GM12878 (cell line): ENCODE data around the gene CD248.

Source experiments
- CBFB ChIP-seq: IDR thresholded peaks from 2 replicates; pipeline ENCODE4 v1.6.1; 2016; ENCODE audit warnings: antibody characterized with exemption, low read depth
- KDM1A ChIP-seq: fragments of 200-600 bp; sonication (generic); IDR thresholded peaks from 2 replicates; pipeline ENCODE4 v1.6.1; 2016; ENCODE audit warnings: borderline replicate concordance
- LARP7 ChIP-seq: fragments of 450-650 bp; IDR thresholded peaks from 2 replicates; pipeline ENCODE4 v1.6.1; 2017; ENCODE audit warnings: mild to moderate bottlenecking
- POLR2A ChIP-seq: IDR thresholded peaks from 2 replicates; pipeline ENCODE4 v1.6.1; 2011; ENCODE audit warnings: low read depth, mild to moderate bottlenecking, low read length
- POLR2AphosphoS5 ChIP-seq: IDR thresholded peaks from 2 replicates; pipeline ENCODE4 v1.6.1; 2011; ENCODE audit warnings: mild to moderate bottlenecking, low read length, inconsistent platforms
- POU2F2 ChIP-seq: IDR thresholded peaks from 3 replicates; pipeline ENCODE4 v1.6.1; 2011; ENCODE audit warnings: low read depth, mild to moderate bottlenecking, low read length, borderline replicate concordance
- RELB ChIP-seq: fragments of 450-650 bp; IDR thresholded peaks from 2 replicates; pipeline ENCODE4 v1.6.1; 2017; ENCODE audit warnings: low read depth, mild to moderate bottlenecking, moderate library complexity
- SMAD1 ChIP-seq: fragments of 450-650 bp; IDR thresholded peaks from 2 replicates; pipeline ENCODE4 v1.6.1; 2018; ENCODE audit warnings: mild to moderate bottlenecking, low read depth; ENCODE audit not compliant: partially characterized antibody
- SRF ChIP-seq, 2 experiments: IDR thresholded peaks; 2 replicates each; pipeline ENCODE4 v1.6.1; 2011; ENCODE audit warnings: low read depth in 2 of 2, low read length in 2 of 2, mild to moderate bottlenecking in 1 of 2, moderate library complexity in 1 of 2
- ZSCAN29 ChIP-seq: fragments of 450-650 bp; IDR thresholded peaks from 2 replicates; pipeline ENCODE4 v1.6.1; 2017; ENCODE audit warnings: mild to moderate bottlenecking, moderate library complexity
- TF ChIP-seq, protein P1 (sequence below): fragments of 450-650 bp; IDR thresholded peaks from 2 replicates; pipeline ENCODE4 v1.6.1; 2017; ENCODE audit warnings: mild to moderate bottlenecking, moderate library complexity
- TF ChIP-seq, protein P2 (sequence below): IDR thresholded peaks from 2 replicates; pipeline ENCODE4 v1.6.1; 2012; ENCODE audit warnings: low read depth, low read length, improper control_type of control experiment

DNA sequence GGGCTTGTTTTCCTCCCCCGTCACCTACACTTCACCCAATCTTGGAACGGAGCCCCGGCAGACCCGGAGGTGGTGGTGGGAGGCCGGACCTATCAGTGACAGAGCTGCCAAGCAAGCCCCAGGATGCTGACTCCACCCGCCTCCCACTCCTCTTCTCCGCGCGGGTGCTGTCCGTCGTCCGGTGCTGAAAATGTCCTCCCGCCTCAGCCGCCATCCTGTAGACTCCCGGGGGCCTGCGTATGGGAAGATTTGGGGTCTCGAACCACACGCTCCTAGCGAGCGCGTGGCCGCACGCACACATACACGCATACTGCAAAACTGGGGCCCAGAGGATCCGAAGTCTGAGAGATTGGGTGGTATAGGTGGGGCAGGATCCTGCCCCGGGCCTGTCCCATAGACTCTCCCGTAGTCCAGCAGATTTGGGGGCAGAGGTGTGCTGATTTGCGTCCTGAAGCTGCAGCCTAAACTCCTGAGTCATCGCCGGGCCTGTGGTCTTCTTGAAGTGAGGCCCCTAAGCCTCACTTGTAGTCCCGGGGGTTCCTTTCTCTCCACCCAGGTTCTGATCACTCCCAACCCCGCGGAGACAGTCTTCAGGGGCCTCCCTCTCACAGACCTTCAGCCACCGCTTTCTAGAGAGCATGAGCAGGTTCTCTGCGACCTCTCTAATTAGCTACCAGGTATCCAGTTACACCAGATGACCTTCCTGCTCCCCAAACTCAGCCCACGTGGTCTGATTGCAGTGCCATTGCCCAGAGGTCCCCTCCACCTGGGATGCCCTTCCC, 27.1 kb downstream of the CD248 start:
- TF ChIP-seq ZSCAN29 (no peak), POLR2A (no peak), SMAD1 (no peak), LARP7 (peak; percentile 67; the same call in 1 of the 2 replicates), SRF (IDR thresholded peaks at IDR 0.05; ENCODE audit: low read depth in 2 of 2, low read length in 2 of 2) (no peak), POU2F2 (no peak), RELB (no peak), CBFB (no peak), POLR2AphosphoS5 (no peak; the same call in 1 of the 2 replicates), KDM1A (no peak)
- TF ChIP-seq, protein P1, sequence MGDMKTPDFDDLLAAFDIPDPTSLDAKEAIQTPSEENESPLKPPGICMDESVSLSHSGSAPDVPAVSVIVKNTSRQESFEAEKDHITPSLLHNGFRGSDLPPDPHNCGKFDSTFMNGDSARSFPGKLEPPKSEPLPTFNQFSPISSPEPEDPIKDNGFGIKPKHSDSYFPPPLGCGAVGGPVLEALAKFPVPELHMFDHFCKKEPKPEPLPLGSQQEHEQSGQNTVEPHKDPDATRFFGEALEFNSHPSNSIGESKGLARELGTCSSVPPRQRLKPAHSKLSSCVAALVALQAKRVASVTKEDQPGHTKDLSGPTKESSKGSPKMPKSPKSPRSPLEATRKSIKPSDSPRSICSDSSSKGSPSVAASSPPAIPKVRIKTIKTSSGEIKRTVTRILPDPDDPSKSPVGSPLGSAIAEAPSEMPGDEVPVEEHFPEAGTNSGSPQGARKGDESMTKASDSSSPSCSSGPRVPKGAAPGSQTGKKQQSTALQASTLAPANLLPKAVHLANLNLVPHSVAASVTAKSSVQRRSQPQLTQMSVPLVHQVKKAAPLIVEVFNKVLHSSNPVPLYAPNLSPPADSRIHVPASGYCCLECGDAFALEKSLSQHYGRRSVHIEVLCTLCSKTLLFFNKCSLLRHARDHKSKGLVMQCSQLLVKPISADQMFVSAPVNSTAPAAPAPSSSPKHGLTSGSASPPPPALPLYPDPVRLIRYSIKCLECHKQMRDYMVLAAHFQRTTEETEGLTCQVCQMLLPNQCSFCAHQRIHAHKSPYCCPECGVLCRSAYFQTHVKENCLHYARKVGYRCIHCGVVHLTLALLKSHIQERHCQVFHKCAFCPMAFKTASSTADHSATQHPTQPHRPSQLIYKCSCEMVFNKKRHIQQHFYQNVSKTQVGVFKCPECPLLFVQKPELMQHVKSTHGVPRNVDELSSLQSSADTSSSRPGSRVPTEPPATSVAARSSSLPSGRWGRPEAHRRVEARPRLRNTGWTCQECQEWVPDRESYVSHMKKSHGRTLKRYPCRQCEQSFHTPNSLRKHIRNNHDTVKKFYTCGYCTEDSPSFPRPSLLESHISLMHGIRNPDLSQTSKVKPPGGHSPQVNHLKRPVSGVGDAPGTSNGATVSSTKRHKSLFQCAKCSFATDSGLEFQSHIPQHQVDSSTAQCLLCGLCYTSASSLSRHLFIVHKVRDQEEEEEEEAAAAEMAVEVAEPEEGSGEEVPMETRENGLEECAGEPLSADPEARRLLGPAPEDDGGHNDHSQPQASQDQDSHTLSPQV: no peak
- TF ChIP-seq, protein P2, sequence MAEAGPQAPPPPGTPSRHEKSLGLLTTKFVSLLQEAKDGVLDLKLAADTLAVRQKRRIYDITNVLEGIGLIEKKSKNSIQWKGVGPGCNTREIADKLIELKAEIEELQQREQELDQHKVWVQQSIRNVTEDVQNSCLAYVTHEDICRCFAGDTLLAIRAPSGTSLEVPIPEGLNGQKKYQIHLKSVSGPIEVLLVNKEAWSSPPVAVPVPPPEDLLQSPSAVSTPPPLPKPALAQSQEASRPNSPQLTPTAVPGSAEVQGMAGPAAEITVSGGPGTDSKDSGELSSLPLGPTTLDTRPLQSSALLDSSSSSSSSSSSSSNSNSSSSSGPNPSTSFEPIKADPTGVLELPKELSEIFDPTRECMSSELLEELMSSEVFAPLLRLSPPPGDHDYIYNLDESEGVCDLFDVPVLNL: no peak
